Esophagus muscularis mucosa (tissue), 4 donors: ENCODE data around the gene AHNAK2. TPM values are rescaled to one million over a fixed set of nuclear protein-coding genes. Genes with fewer than 3 reads are reported as not detected.

Experiments
- DNase-seq: peaks from one replicate; pipeline ENCODE4 v3.0.0-alpha.2; 2017; ENCODE audit errors: extremely low spot score
- H3K27ac ChIP-seq, 4 donors: fragments of 200-600 bp; sonication (generic); replicated peaks in 1 of 4; 1 replicate in 3 of 4; 2 replicates in 1 of 4; pipeline ENCODE4 v1.5.1; 2016 to 2019; ENCODE audit warnings: mild to moderate bottlenecking in 1 of 4
- H3K27me3 ChIP-seq, 4 donors: fragments of 200-600 bp; sonication (generic); one replicate each; pipeline versions ENCODE4 v1.5.1 to v1.6.0; 2016 to 2019
- H3K36me3 ChIP-seq, 4 donors: fragments of 200-600 bp; sonication (generic); one replicate each; pipeline ENCODE4 v1.5.1; 2016 to 2019
- H3K4me1 ChIP-seq, 4 donors: fragments of 200-600 bp; sonication (generic); one replicate each; pipeline ENCODE4 v1.5.1; 2016 to 2019
- H3K4me3 ChIP-seq, 4 donors: fragments of 200-600 bp; sonication (generic); 1 replicate in 2 of 4; 2 replicates in 2 of 4; pipeline ENCODE4 v1.5.1; 2016 to 2019; ENCODE audit warnings: mild to moderate bottlenecking in 4 of 4, moderate library complexity in 1 of 4
- H3K9me3 ChIP-seq, 4 donors: fragments of 200-600 bp; sonication (generic); 1 replicate in 3 of 4; 2 replicates in 1 of 4; pipeline ENCODE4 v1.5.1; 2016 to 2019
- CTCF ChIP-seq, 3 experiments: fragments of 200-600 bp in 2 of 3; fragments of 450-650 bp in 1 of 3; sonication (generic) in 2 of 3; IDR thresholded peaks; one replicate each; pipeline ENCODE4 v1.5.1; 2017 to 2019; ENCODE audit warnings: antibody characterized with exemption in 3 of 3, mild to moderate bottlenecking in 2 of 3, moderate library complexity in 1 of 3
- EP300 ChIP-seq: sonication (generic); formaldehyde crosslinking; IDR thresholded peaks from one replicate; pipeline ENCODE4 v1.6.1; 2017; ENCODE audit warnings: antibody characterized with exemption
- POLR2A ChIP-seq: fragments of 450-650 bp; IDR thresholded peaks from one replicate; pipeline ENCODE4 v1.6.1; 2017; ENCODE audit warnings: antibody characterized with exemption, moderate library complexity, mild to moderate bottlenecking, low read depth
- POLR2AphosphoS5 ChIP-seq, 2 donors: sonication (generic); formaldehyde crosslinking; IDR thresholded peaks; one replicate each; pipeline ENCODE4 v1.6.1; 2017; ENCODE audit warnings: antibody characterized with exemption in 2 of 2
- WGBS: methylation state at CpG from one replicate; pipeline ENCODE4 v1.1.5; 2018; 5-methylcytosine and 5-hydroxymethylcytosine counted together
- intact Hi-C: fragments of 100-400 bp; cut with DNase I; formaldehyde crosslinking; loops from one replicate; pipeline ENCODE4 v1.15.1; 2023
- total RNA-seq, 4 donors: library from RNA; depleted of rRNA; stranded (reverse); fragments of >200 nt; gene quantifications; one replicate each; pipeline versions ENCODE4 v1.1.0 to v1.2.1, GENCODE V29; 2016

Gene AHNAK2
- total RNA-seq, 4 donors from 2014 or later, result 95.3 to 277 (median 195) TPM

- H3K27ac ChIP-seq, result no peak overlapping the region
- peaks cover 0 to 24% (median 0%) of the 10 kb centered on the region in 4 donors for H3K36me3 ChIP-seq
- 87% methylated on average over 28 of the region's 37 CpGs for WGBS
- no peak for DNase-seq
- no peaks in the 10 kb centered on the region for H3K9me3 ChIP-seq
- intact Hi-C loops, result loop anchor here (5.0 kb wide), 1 partner anchor 150 kb away; no protein-coding TSS in a partner anchor
- no peaks in the 10 kb centered on the region for H3K27me3 ChIP-seq
- no peak for TF ChIP-seq CTCF (IDR thresholded peaks at IDR 0.05)
- no peak for TF ChIP-seq POLR2A
- no peak for TF ChIP-seq POLR2AphosphoS5 (IDR thresholded peaks at IDR 0.05)
- no peak for TF ChIP-seq EP300
- no peak overlapping the region for H3K4me3 ChIP-seq
- H3K4me1 ChIP-seq, result peaks cover 18 to 34% (median 26%) of the 10 kb centered on the region in 4 donors
Measured at GRCh38 chr14:104897330-104898194, 80.6 kb downstream of the AHNAK2 start.

GRCh38 chr14:104895786-104896661, 82.2 kb downstream of the AHNAK2 start:
- H3K27ac ChIP-seq, result no peak overlapping the region

GRCh38 chr14:104895207-104895785, 82.9 kb downstream of the AHNAK2 start:
- H3K27me3 ChIP-seq, result no peaks in the 10 kb centered on the region
- TF ChIP-seq POLR2AphosphoS5 (IDR thresholded peaks at IDR 0.05) (no peak), EP300 (no peak)
- DNase-seq, result no peak
- H3K9me3 ChIP-seq, result no peaks in the 10 kb centered on the region
- no peak overlapping the region for H3K27ac ChIP-seq
- H3K4me3 ChIP-seq, result no peak overlapping the region
- peaks cover 18 to 34% (median 26%) of the 10 kb centered on the region in 4 donors for H3K4me1 ChIP-seq
- intact Hi-C loops, result loop anchor here (5.0 kb wide), 1 partner anchor 152 kb away; no protein-coding TSS in a partner anchor
- H3K36me3 ChIP-seq, result peaks cover 0 to 24% (median 0%) of the 10 kb centered on the region in 4 donors
- 79% methylated on average over 4 of the region's 9 CpGs for WGBS

More at GRCh38 chr14:104895786-104896661, 82.2 kb downstream of the AHNAK2 start:
- Histone ChIP-seq H3K27me3 (no peaks in the 10 kb centered on the region), H3K4me3 (no peak overlapping the region), H3K9me3 (no peaks in the 10 kb centered on the region), H3K36me3 (peaks cover 0 to 24% (median 0%) of the 10 kb centered on the region in 4 donors), H3K4me1 (peaks cover 18 to 34% (median 26%) of the 10 kb centered on the region in 4 donors)
- TF ChIP-seq POLR2A (no peak), CTCF (IDR thresholded peaks at IDR 0.05) (no peak)
- intact Hi-C loops, result loop anchor here (5.0 kb wide), 1 partner anchor 151 kb away; no protein-coding TSS in a partner anchor
- DNase-seq, result no peak
- 71% methylated on average over 14 of the region's 34 CpGs for WGBS

- Histone ChIP-seq H3K4me3 (no peak overlapping the region), H3K4me1 (peaks cover 18 to 34% (median 26%) of the 10 kb centered on the region in 4 donors), H3K27ac (no peak overlapping the region), H3K9me3 (no peaks in the 10 kb centered on the region), H3K36me3 (peaks cover 0 to 25% (median under 1%) of the 10 kb centered on the region in 4 donors), H3K27me3 (no peaks in the 10 kb centered on the region)
- DNase-seq, result no peak
- intact Hi-C loops, result loop anchor here (5.0 kb wide), 1 partner anchor 153 kb away; no protein-coding TSS in a partner anchor
- WGBS, result 86% methylated on average over 20 of the region's 30 CpGs
- TF ChIP-seq POLR2AphosphoS5 (IDR thresholded peaks at IDR 0.05) (no peak), EP300 (no peak), CTCF (IDR thresholded peaks at IDR 0.05) (no peak), POLR2A (no peak)
Measured at GRCh38 chr14:104894331-104895206, 83.6 kb downstream of the AHNAK2 start.
